GM10248 (cell line): ENCODE data around the gene STARD3.

Experiments
- CTCF ChIA-PET: fragments of 300-600 bp; sonication (Branson Sonifier 250); formaldehyde crosslinking; extraction: SDS; loops from one replicate; lab custom pipeline; 2021; ENCODE audit warnings: antibody characterized with exemption; lab: Yijun Ruan, JAX
- POLR2A ChIA-PET: fragments of 350-650 bp; sonication (Branson Sonifier 250); formaldehyde crosslinking; extraction: SDS; loops from one replicate; lab custom pipeline; 2020; ENCODE audit warnings: antibody characterized with exemption; lab: Yijun Ruan, JAX
- DNase-seq: peaks from one replicate; pipeline ENCODE4 v3.0.0; 2012; ENCODE audit errors: extremely low spot score
- TF ChIP-seq, protein P1 (sequence below): IDR thresholded peaks from 2 replicates; pipeline ENCODE4 v1.5.1; 2012; ENCODE audit warnings: mild to moderate bottlenecking, low read depth; ENCODE audit errors: extremely low read depth, missing control alignments, control extremely low read depth

Gene STARD3

DNA sequence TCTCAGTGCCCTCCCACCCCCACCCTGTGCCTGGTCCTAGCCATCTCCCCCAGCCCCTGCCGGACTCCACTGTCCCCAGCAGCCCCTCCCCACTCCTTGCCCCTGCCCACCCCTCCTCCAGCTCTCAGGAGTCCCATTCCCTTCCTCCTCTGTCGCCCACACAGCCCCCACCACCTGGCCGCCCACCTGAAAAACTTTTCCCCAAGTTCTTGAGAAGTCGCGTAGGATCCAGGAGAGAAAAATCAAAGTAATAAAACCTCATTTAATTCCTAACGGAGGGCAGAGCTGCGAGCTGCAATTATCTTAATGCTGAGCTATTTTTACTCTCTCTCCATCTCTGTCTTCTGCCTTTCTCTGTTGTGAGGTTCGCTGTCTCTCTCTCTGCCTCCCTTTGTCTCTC, 12.6 kb upstream of the STARD3 start:
- TF ChIP-seq, protein P1, sequence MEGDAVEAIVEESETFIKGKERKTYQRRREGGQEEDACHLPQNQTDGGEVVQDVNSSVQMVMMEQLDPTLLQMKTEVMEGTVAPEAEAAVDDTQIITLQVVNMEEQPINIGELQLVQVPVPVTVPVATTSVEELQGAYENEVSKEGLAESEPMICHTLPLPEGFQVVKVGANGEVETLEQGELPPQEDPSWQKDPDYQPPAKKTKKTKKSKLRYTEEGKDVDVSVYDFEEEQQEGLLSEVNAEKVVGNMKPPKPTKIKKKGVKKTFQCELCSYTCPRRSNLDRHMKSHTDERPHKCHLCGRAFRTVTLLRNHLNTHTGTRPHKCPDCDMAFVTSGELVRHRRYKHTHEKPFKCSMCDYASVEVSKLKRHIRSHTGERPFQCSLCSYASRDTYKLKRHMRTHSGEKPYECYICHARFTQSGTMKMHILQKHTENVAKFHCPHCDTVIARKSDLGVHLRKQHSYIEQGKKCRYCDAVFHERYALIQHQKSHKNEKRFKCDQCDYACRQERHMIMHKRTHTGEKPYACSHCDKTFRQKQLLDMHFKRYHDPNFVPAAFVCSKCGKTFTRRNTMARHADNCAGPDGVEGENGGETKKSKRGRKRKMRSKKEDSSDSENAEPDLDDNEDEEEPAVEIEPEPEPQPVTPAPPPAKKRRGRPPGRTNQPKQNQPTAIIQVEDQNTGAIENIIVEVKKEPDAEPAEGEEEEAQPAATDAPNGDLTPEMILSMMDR: no peak
- CTCF ChIA-PET: interaction anchor here (0.7 to 9.5 kb wide), 13 partner anchors 8 to 451 kb away, joined by 3 to 166 read pairs (median 33); partner anchors contain the start of gene MIEN1
- POLR2A ChIA-PET: no interaction called here
- DNase-seq: no peak

DNA sequence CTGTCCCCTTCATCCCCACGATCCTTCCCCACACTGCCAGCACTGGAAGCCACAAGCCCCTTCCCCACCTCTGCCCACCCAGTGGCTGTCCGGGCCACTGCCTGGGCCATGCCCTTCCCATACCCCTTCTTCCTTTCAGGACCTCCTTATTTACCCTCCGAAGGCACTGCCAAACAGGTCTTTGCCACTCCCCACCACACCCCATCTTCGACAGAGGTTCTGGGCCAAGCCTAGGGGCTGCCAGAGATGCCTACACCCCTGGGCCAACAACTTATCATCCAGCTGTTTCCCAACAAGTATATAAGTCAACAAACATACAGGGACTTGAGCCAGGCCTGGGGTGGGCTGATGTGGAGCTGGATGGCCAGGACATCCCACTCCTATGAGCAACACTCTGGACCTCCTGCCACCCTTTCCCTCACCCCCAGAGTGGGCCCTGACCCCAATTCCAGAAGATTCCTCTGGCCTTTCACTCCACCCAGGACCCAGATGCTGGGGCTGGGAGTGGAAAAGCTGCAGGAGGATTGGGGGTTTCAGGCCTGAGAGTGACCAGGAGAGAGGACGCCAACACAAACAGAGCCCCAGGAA, 11.7 kb upstream of the STARD3 start:
- ChIA-PET CTCF (interaction anchor here (0.7 to 9.5 kb wide), 10 partner anchors 7 to 401 kb away, joined by 3 to 166 read pairs (median 5); partner anchors contain the start of gene PSMD3), POLR2A (no interaction called here)
- TF ChIP-seq, protein P1: no peak
- no peak for DNase-seq

DNA sequence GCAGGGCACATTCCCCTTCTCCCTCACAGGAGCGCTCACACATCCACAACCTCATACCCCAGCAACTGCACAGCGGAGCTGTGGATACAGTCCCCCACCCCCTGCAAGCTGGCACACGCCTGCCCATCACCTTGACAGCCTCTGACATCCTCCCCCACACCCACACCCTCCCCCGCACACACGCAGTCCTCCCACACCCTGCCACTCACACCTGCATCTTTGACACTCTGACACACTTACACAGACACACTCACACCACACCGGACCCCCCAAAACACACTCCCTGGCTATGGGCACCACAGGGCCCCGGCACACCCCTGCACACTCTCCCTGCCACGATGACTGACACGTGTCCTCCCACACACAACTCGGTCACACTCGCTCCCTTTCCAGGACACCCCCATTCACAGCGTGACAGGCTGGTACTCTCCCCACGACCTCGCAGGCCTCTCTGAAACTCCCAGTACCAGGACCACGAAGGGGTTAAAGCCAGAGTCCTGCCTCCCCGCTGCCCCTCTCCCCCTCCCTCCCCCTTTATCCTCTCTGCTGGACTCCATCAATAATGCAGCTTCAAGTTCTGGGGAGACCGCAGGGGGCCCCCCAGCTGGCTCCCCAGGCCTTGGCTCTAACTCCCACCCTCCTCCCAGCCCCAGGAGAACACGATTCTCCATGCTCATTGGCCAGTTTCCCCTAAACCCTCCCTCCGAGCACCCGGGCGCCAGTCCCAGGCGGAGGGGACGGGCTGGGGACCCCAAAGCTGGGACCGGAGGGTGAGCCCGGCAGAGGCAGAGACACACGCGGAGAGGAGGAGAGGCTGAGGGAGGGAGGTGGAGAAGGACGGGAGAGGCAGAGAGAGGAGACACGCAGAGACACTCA, 10.5 kb upstream of the STARD3 start, which contains the start of gene PPP1R1B:
TSS of gene PPP1R1B (plus strand) at position 782 of the 876 bp plus-strand sequence. CDS start 441 bp downstream, outside the sequence.
- CTCF ChIA-PET: interaction anchor here (1.5 to 9.5 kb wide), 6 partner anchors 6 to 354 kb away, joined by 4 to 166 read pairs (median 78); partner anchors contain the start of gene PSMD3
- TF ChIP-seq, protein P1: no peak
- DNase-seq: no peak
- POLR2A ChIA-PET: no interaction called here

DNA sequence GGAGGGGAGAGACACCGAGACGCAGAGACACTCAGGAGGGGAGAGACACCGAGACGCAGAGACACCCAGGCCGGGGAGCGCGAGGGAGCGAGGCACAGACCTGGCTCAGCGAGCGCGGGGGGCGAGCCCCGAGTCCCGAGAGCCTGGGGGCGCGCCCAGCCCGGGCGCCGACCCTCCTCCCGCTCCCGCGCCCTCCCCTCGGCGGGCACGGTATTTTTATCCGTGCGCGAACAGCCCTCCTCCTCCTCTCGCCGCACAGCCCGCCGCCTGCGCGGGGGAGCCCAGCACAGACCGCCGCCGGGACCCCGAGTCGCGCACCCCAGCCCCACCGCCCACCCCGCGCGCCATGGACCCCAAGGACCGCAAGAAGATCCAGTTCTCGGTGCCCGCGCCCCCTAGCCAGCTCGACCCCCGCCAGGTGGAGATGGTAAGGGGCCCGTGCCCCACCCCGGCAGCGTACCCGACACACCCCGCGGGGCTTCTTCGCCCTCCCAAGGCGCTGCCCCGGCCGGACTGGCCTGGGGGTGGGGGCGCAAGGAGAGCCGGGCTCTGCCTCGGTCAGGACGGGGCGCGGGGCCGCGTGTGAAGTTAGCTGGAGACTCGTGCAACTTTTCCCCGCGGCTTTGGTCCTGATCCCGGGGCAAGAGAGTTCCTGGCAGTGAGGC, 9.8 kb upstream of the STARD3 start:
- TF ChIP-seq, protein P1: no peak
- POLR2A ChIA-PET: no interaction called here
- DNase-seq: no peak
- CTCF ChIA-PET: interaction anchor here (1.2 to 9.5 kb wide), 3 partner anchors 14 to 27 kb away, joined by 4 to 134 read pairs (median 5); no protein-coding TSS in a partner anchor

DNA sequence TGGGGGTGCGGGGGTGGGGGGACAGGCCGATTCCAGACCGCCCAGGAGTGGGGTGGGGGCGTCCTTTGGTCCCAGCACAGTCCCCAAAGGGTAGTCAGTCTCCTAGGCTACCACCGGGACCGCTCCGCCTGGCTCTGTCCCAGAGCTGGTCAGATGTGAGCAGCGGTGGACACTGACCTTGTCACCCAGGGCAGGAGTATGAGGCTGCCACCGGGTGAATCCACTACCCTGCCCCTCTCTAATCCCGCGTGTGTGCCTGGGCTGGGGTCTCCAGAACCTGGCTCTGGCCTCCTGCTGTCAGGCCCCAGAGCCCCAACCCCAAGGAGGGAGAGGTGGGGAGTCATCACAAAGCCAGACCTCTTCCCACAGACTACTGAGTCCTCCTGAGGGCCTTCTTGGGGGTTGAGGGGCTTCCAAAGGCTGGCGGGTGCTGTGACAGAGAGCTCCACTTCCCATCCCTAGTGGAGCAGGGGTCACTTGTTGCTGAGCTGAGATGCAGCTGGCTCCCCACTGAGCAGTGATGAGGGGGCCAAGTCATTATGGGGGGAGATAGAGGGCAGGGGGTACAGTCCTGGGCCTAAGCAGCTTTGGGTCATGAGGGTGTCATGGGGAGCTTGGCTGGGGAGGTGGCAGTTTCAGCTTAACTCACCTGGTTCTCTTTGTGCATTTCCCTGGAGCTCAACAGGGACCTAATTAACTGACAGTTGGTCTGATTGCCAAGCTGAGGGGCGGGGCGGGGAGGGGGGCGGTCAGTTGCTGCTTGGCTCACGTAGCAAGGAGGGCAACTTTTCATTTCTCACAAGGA, 9.0 kb upstream of the STARD3 start:
- ChIA-PET CTCF (interaction anchor here (0.9 to 1.9 kb wide), 8 partner anchors 8 to 128 kb away, joined by 3 to 5 read pairs (median 4); partner anchors contain the start of gene MIEN1), POLR2A (no interaction called here)
- TF ChIP-seq, protein P1: no peak
- no peak for DNase-seq
